Measurements from ENCODE around the gene OR2A25. TPM values are rescaled to one million over a fixed set of nuclear protein-coding genes. Genes with fewer than 3 reads are reported as not detected.
A peak's percentile ranks its signal among the peaks of the same experiment; 100 is the strongest.

The OR2A25 gene
- total RNA-seq, 1 experiment from 2014 or later, result not detected

GRCh38 chr7:144118341-144118740 is 48.7 kb downstream of the OR2A25 start:
- ChIA-PET CTCF (interaction anchor here (0.6 to 1.8 kb wide), 2 partner anchors 10 to 558 kb away, joined by 4 to 8 read pairs; no protein-coding TSS in a partner anchor), POLR2A (no interaction called here)
- Mint-ChIP-seq H3K4me3 (no peak overlapping the region), H3K36me3 (peaks cover 4% of the 10 kb centered on the region), H3K9me3 (peaks cover 6% of the 10 kb centered on the region), H3K27ac (no peak overlapping the region), H3K27me3 (ENCODE audit: low read depth) (no peaks in the 10 kb centered on the region), H3K4me1 (no peaks in the 10 kb centered on the region)
- DNase-seq (ENCODE audit: low spot score) (no peak), ATAC-seq (peak; percentile 84)
- TF ChIP-seq ZNF416 (CRISPR knock-in tag; IDR thresholded peaks at IDR 0.05), result no peak
- no peak for TF ChIP-seq AFF4 (CRISPR knock-in tag; IDR thresholded peaks at IDR 0.05; ENCODE audit: borderline replicate concordance)
- TF ChIP-seq PRDM15 (CRISPR knock-in tag; IDR thresholded peaks at IDR 0.05), result no peak
- no peak for TF ChIP-seq ZNF281 (CRISPR knock-in tag; IDR thresholded peaks at IDR 0.05)
- TF ChIP-seq SP1 (CRISPR knock-in tag; conservative IDR thresholded peaks at IDR 0.05), result no peak
- no peak for TF ChIP-seq ATF3 (CRISPR knock-in tag; conservative IDR thresholded peaks at IDR 0.05)
- TF ChIP-seq ZNF317 (CRISPR knock-in tag; IDR thresholded peaks at IDR 0.05; ENCODE audit: borderline replicate concordance, low read depth), result no peak
- TF ChIP-seq FOXK1 (CRISPR knock-in tag; IDR thresholded peaks at IDR 0.05), result no peak
- TF ChIP-seq FOXP1 (CRISPR knock-in tag; IDR thresholded peaks at IDR 0.05; ENCODE audit: borderline replicate concordance), result no peak
- no peak for TF ChIP-seq TEAD4 (CRISPR knock-in tag; IDR thresholded peaks at IDR 0.05)
- no peak for TF ChIP-seq RELA (CRISPR knock-in tag; IDR thresholded peaks at IDR 0.05; ENCODE audit: borderline replicate concordance)
- no peak for TF ChIP-seq ELF4 (CRISPR knock-in tag; IDR thresholded peaks at IDR 0.05; ENCODE audit: low read depth)
- no peak for TF ChIP-seq MAX (CRISPR knock-in tag; IDR thresholded peaks at IDR 0.05)

GRCh38 chr7:144122876-144123275 is 53.3 kb downstream of the OR2A25 start, which contains the start of gene OR2A14:
OR2A14 (plus strand) TSS chr7:144123176; CDS start chr7:144129113, 5,937 bp downstream.
- no peak within 1 kb of the TSS for H3K4me3 Mint-ChIP-seq
- ChIA-PET POLR2A (no interaction called here), CTCF (no interaction called here)
- no peak for DNase-seq (ENCODE audit: low spot score)
- no peak within 1 kb of the TSS for H3K27ac Mint-ChIP-seq
- peaks cover 6% of the 10 kb centered on the region for H3K9me3 Mint-ChIP-seq
- ATAC-seq, result no peak
- H3K27me3 Mint-ChIP-seq (ENCODE audit: low read depth), result no peaks in the 10 kb centered on the region
- H3K4me1 Mint-ChIP-seq, result no peaks in the 10 kb centered on the region
- peaks cover 4% of the 10 kb centered on the region for H3K36me3 Mint-ChIP-seq
- TF ChIP-seq CTCF (IDR thresholded peaks at IDR 0.05) (no peak), STAT6 (CRISPR knock-in tag; conservative IDR thresholded peaks at IDR 0.05; ENCODE audit: low read depth) (no peak), CDX4 (CRISPR knock-in tag; IDR thresholded peaks at IDR 0.05; ENCODE audit: borderline replicate concordance) (no peak), SP1 (CRISPR knock-in tag; conservative IDR thresholded peaks at IDR 0.05) (no peak), ZSCAN18 (CRISPR knock-in tag; IDR thresholded peaks at IDR 0.05) (no peak)

All from WTC11 (cell line).